ENCODE data around the gene CYB561D1. TPM values are rescaled to one million over a fixed set of nuclear protein-coding genes. Genes with fewer than 3 reads are reported as not detected.

The CYB561D1 gene
- total and polyA plus RNA-seq, 2 of the 13 experiments (the other 11 are each of a cell fraction or from before 2014, with no cell fraction given) = 3.9 to 4.1 TPM

DNA sequence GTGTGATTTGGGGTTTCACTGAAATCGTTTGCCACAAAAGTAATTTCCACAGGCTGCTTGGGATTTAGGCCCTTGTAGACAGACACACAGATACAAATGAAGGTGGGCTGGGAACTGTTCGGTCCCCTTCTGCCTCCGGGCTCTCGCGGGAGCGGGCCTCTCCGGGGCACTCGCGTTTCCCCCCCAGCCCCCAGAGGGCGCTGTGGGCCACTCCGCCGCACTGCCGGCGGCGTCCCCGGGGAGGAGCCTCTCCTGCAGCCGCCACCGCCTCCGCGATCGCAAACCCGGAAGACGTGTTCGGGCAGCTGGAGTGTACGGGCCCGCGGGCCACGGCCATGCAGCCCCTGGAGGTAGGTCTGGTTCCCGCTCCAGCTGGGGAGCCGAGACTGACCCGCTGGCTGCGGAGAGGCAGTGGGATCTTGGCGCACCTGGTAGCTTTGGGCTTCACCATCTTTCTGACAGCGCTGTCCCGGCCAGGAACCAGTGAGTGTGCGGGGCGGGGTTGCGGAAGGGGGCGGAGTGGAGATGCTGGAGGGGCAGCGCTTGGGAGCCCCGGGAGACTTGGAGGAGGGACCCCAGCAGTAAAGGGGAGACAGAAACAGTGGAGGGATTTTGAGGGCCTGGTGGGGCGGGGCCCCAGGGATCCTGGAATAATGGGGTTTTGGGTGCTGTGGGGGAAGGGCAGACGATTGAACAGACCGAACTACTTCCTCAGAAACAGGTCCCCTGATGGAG, at the start of gene CYB561D1 (continued):
- TF ChIP-seq, protein P1, sequence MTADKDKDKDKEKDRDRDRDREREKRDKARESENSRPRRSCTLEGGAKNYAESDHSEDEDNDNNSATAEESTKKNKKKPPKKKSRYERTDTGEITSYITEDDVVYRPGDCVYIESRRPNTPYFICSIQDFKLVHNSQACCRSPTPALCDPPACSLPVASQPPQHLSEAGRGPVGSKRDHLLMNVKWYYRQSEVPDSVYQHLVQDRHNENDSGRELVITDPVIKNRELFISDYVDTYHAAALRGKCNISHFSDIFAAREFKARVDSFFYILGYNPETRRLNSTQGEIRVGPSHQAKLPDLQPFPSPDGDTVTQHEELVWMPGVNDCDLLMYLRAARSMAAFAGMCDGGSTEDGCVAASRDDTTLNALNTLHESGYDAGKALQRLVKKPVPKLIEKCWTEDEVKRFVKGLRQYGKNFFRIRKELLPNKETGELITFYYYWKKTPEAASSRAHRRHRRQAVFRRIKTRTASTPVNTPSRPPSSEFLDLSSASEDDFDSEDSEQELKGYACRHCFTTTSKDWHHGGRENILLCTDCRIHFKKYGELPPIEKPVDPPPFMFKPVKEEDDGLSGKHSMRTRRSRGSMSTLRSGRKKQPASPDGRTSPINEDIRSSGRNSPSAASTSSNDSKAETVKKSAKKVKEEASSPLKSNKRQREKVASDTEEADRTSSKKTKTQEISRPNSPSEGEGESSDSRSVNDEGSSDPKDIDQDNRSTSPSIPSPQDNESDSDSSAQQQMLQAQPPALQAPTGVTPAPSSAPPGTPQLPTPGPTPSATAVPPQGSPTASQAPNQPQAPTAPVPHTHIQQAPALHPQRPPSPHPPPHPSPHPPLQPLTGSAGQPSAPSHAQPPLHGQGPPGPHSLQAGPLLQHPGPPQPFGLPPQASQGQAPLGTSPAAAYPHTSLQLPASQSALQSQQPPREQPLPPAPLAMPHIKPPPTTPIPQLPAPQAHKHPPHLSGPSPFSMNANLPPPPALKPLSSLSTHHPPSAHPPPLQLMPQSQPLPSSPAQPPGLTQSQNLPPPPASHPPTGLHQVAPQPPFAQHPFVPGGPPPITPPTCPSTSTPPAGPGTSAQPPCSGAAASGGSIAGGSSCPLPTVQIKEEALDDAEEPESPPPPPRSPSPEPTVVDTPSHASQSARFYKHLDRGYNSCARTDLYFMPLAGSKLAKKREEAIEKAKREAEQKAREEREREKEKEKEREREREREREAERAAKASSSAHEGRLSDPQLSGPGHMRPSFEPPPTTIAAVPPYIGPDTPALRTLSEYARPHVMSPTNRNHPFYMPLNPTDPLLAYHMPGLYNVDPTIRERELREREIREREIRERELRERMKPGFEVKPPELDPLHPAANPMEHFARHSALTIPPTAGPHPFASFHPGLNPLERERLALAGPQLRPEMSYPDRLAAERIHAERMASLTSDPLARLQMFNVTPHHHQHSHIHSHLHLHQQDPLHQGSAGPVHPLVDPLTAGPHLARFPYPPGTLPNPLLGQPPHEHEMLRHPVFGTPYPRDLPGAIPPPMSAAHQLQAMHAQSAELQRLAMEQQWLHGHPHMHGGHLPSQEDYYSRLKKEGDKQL (CRISPR knock-in tag; IDR thresholded peaks at IDR 0.05; ENCODE audit: low read depth) = no peak
- TF ChIP-seq ZNF570 (CRISPR knock-in tag; IDR thresholded peaks at IDR 0.05; ENCODE audit: borderline replicate concordance) = no peak
- peak; percentile 81; the same call in 1 of the 2 replicates for TF ChIP-seq ZNF350 (CRISPR knock-in tag; IDR thresholded peaks at IDR 0.05; ENCODE audit: borderline replicate concordance, low read depth)
- 0 out of 2 replicates have a peak, but pooled peaks have one; percentile 87 for TF ChIP-seq TBP (CRISPR knock-in tag; IDR thresholded peaks at IDR 0.05)
- peak; percentile 65; the same call in 1 of the 2 replicates for TF ChIP-seq REL (CRISPR knock-in tag; conservative IDR thresholded peaks at IDR 0.05)
- TF ChIP-seq ZKSCAN5 (CRISPR knock-in tag; IDR thresholded peaks at IDR 0.05) = peak; percentile 65; the same call in 1 of the 2 replicates
- no peak for TF ChIP-seq ATRX (CRISPR knock-in tag; IDR thresholded peaks at IDR 0.05; ENCODE audit: borderline replicate concordance)
- TF ChIP-seq MED1 (CRISPR knock-in tag; IDR thresholded peaks at IDR 0.05) = 0 out of 2 replicates have a peak, but pooled peaks have one; percentile 47
- TF ChIP-seq, protein P2, sequence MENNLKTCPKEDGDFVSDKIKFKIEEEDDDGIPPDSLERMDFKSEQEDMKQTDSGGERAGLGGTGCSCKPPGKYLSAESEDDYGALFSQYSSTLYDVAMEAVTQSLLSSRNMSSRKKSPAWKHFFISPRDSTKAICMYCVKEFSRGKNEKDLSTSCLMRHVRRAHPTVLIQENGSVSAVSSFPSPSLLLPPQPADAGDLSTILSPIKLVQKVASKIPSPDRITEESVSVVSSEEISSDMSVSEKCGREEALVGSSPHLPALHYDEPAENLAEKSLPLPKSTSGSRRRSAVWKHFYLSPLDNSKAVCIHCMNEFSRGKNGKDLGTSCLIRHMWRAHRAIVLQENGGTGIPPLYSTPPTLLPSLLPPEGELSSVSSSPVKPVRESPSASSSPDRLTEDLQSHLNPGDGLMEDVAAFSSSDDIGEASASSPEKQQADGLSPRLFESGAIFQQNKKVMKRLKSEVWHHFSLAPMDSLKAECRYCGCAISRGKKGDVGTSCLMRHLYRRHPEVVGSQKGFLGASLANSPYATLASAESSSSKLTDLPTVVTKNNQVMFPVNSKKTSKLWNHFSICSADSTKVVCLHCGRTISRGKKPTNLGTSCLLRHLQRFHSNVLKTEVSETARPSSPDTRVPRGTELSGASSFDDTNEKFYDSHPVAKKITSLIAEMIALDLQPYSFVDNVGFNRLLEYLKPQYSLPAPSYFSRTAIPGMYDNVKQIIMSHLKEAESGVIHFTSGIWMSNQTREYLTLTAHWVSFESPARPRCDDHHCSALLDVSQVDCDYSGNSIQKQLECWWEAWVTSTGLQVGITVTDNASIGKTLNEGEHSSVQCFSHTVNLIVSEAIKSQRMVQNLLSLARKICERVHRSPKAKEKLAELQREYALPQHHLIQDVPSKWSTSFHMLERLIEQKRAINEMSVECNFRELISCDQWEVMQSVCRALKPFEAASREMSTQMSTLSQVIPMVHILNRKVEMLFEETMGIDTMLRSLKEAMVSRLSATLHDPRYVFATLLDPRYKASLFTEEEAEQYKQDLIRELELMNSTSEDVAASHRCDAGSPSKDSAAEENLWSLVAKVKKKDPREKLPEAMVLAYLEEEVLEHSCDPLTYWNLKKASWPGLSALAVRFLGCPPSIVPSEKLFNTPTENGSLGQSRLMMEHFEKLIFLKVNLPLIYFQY (CRISPR knock-in tag; IDR thresholded peaks at IDR 0.05; ENCODE audit: borderline replicate concordance) = peak; percentile 45; the same call in 1 of the 2 replicates
- TF ChIP-seq ZNF790 (CRISPR knock-in tag; IDR thresholded peaks at IDR 0.05; ENCODE audit: borderline replicate concordance) = 0 out of 2 replicates have a peak, but pooled peaks have one; percentile 70
- no peak for TF ChIP-seq ZNF251 (CRISPR knock-in tag; IDR thresholded peaks at IDR 0.05)
- TF ChIP-seq, protein P3, sequence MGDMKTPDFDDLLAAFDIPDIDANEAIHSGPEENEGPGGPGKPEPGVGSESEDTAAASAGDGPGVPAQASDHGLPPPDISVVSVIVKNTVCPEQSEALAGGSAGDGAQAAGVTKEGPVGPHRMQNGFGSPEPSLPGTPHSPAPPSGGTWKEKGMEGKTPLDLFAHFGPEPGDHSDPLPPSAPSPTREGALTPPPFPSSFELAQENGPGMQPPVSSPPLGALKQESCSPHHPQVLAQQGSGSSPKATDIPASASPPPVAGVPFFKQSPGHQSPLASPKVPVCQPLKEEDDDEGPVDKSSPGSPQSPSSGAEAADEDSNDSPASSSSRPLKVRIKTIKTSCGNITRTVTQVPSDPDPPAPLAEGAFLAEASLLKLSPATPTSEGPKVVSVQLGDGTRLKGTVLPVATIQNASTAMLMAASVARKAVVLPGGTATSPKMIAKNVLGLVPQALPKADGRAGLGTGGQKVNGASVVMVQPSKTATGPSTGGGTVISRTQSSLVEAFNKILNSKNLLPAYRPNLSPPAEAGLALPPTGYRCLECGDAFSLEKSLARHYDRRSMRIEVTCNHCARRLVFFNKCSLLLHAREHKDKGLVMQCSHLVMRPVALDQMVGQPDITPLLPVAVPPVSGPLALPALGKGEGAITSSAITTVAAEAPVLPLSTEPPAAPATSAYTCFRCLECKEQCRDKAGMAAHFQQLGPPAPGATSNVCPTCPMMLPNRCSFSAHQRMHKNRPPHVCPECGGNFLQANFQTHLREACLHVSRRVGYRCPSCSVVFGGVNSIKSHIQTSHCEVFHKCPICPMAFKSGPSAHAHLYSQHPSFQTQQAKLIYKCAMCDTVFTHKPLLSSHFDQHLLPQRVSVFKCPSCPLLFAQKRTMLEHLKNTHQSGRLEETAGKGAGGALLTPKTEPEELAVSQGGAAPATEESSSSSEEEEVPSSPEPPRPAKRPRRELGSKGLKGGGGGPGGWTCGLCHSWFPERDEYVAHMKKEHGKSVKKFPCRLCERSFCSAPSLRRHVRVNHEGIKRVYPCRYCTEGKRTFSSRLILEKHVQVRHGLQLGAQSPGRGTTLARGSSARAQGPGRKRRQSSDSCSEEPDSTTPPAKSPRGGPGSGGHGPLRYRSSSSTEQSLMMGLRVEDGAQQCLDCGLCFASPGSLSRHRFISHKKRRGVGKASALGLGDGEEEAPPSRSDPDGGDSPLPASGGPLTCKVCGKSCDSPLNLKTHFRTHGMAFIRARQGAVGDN (CRISPR knock-in tag; IDR thresholded peaks at IDR 0.05) = peak; percentile 89
- TF ChIP-seq MIER3 (CRISPR knock-in tag; IDR thresholded peaks at IDR 0.05; ENCODE audit: borderline replicate concordance) = no peak; the same call in 1 of the 2 replicates
